ENCODE results near the gene BSCL2. TPM values are rescaled to one million over a fixed set of nuclear protein-coding genes. Genes with fewer than 3 reads are reported as not detected.

Gene BSCL2
- 38.5 and 73.0 TPM in 2 replicates for total RNA-seq

DNA sequence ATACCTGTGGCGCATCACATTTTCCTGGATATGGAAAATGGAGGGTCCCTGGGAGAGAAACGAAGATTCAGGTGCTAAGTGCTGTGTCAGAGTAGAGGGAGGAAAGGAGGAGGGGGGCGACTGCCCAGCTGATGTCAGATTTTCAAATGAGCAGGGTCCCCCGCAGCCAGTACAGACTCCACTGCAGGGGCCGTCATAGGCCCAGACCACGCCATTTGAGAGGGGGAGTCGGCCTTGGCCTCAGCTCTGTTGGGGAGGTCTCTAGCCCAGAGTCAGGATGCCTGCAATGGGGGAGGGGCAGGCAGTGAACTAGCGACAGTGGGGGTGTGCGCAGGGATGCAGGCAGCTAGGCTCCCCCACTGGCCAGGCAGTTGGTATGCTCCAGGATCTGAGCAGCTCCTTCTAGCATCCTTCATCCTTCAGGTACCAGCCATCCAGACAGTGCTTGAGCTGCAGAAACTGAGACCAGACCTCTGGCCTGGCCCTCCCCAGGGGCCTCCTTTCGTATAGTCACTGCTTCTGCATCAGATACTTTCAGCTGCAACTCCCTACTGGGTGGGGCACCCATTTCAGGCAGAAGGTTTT is at the start of gene BSCL2, which contains the start of gene GNG3:
BSCL2 (minus strand) TSS at position 148 of the 585 bp plus-strand sequence. CDS start 229 bp downstream, outside the sequence.
GNG3 (plus strand) TSS at position 400 of the 585 bp plus-strand sequence. CDS start 620 bp downstream, outside the sequence.

DNA sequence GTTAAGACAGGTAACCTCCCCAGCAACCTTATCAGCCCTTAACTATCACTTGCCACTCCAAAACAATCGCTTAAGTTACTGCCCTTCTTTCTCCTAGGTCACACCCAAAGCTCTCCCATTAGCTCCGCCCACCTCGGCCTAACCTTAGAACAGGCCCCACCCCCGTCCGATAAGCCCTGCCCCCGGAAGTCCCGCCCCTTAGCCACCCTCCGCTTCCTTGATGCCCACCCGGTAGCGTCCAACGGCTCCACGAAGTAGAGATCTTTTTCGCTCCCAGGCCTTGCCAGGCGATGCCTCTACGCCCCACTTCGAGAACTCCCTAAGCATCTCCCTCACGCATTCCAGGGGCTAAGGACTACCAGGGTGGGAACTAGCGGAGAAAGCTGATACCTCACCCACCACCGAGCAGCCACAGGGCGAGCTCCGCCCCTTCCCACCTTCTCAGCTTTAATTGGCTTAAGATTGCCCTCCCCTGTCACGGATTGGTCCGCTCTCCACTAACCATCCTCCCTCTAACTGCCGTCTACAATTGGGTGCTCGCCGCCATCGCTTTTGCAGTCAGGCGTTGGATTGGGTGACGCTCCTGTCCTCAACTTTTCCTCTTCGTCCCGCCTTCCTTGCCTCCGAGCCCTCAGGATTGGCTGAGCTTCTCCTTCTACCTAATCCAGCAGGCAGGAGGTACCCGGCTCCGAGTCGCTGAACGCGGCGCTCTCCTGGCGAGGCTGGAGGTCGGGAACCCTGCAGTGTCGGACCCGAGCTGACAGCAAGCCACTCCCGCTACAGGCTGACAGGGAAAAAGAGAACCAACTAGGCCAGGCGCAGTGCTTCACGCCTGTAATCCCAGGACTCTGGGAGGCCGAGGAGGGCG is 46.7 kb upstream of the BSCL2 start, which contains the start of gene ZBTB3:
ZBTB3 (minus strand) TSS at position 425 of the 868 bp plus-strand sequence. CDS start 496 bp downstream, outside the sequence.

DNA sequence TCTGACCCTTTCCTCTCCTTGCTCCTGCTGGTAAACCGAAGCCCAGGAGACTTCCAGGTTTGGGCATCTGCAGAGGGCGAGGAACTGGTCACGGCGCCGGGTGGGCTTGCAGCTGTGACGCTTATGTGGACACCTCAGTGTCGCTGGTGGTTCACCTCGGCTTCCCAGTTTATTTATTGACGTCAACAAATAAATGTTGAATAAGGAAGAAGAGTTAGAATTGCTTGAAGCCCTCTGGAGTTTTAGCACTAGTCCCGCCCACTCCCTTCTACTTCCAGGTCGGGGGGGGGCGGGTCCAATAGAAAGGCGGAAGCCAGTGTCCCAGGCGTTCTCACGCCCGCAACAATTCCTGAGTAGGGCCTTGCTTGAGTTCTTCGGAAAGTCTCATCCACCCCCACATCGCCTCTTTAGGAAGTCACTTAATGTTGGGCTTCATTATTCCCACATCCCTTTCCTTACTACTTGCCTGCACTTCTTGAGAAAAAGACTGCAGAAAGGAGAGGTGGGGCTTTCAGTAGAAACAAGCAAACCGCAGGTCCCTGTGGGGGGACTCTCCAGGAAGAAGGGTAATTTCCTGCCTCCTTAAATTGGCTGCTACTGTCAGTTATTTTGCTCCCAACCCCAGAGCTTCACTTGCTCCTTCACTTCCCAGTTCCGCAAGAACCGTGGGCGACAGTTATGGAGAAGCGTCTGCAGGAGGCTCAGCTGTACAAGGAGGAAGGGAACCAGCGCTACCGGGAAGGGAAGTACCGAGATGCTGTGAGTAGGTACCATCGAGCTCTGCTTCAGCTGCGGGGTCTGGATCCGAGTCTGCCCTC is 21.2 kb upstream of the BSCL2 start, which contains the start of gene TTC9C:
TTC9C (plus strand) TSS at position 316 of the 818 bp plus-strand sequence; CDS start at position 679, 363 bp downstream.

DNA sequence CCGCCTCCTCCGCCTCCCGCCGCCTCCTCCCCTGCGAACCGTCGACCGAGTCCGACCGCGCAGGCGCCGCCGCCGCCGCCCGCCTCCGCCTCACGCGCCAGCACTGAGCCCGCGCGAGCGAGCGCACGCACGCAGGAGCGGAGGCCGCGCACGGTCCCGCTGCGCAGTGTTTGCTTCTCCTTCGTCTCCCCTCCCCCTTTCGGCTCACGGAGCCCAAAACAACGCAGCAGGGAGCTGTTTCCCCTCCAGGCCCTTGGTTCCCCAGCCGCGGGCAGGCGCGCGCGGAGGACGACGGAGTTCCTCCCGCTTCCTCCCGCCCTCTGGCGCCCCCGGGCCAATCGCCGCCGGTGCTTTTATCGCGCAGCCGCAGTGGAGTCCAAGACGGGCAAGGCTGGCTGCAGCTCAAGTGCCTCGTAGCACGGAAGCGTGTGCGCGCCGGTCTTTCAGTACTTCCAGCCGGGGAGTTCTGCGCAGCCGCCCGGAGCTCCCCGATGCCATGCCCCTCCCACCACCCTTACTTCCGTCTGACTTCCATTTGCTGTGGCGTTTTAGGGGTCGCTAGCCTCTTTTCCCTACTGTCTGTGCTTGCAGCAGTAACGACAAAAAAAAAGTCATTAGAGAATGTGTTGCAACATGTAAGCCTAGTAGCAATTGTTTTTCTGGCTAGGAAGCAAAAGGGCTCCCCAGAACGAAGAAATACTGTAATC is 20.1 kb upstream of the BSCL2 start, which contains the start of gene HNRNPUL2:
HNRNPUL2 (minus strand) TSS at position 293 of the 707 bp plus-strand sequence. CDS start 301 bp downstream, outside the sequence.

DNA sequence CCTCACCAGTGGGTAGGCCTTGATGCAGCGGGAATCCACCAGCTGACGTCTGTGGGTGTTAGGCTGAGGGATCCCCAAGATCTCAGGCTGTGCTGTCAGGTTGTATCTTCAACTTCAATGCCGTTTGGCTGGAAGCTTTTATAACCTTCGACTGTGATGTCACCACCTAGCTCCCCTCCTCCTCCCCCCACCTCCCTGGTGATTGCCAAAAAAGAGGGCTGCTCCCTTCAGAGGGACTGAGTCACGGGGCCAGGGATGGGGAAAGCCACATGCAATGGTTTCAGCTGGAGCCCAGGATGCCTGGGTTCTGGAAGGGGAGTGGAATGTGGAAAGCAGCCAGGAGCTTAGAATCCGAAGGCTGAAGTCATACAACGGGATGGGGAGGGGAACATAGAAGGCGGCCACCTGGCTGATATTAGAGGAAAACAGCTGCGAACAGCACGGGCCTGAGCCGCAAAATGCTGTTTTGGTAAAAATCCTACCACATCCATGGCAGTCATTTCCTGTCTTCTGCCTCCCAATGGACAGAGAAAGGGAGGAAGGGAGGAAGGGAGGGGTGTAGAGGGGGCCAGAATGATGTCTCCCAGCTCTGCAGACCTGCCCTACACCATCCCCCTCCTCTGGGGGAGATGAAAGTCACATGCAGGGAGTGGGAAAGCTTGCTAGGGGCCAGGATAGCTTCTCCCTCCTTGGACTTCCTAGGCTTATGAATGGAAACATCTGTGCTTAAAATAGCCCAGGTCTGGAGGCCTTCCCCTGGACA is 17.6 kb downstream of the BSCL2 start, which contains the start of gene LRRN4CL:
LRRN4CL (minus strand) TSS at position 110 of the 763 bp plus-strand sequence. CDS start 1,022 bp downstream, outside the sequence.

DNA sequence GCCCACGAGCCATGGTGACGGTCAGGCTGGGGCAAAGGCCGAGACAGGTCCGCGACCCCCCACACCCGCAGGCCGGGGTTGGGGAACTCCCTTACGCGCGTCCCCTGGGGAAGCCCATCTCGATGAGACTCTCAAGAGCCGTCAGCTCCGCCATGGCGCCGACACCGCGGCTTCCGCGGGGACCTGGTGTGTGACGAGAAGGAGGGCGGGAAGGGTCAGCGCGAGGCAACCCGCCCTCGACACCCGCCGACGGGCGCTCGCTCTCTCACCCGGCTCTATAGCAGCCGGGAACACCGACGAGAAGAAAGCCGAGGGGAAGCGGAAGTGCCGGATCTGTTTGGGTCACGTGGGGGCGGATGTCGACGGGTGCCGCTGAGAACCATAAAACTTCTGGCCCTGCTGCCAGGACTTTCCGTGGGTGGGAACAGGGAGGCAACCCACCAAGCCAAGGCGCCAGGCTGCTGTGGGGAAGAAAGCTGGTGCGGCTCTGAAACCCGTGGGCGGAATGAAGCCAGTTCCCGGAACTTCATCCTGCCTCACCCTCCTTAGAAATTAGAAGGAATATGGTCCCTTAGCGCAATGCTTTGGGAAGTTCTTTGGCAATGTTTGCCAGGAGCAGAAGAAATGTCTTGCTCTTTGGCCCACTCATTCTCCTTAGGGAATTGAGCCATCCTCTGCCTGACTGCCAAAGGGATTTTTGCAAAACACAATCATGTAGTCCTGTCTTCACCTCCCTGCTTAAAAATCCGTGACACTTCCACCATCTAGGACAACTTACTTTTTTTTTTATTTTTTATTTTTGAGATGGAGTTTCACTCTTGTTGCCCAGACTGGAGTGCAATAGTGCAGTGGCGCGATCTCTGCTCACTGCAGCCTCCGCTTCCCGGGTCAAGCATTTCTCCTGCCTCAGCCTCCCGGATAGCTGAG is 28.2 kb downstream of the BSCL2 start, which contains the start of gene UBXN1:
UBXN1 (minus strand) TSS at position 304 of the 927 bp plus-strand sequence; CDS start at position 154, 150 bp downstream.

DNA sequence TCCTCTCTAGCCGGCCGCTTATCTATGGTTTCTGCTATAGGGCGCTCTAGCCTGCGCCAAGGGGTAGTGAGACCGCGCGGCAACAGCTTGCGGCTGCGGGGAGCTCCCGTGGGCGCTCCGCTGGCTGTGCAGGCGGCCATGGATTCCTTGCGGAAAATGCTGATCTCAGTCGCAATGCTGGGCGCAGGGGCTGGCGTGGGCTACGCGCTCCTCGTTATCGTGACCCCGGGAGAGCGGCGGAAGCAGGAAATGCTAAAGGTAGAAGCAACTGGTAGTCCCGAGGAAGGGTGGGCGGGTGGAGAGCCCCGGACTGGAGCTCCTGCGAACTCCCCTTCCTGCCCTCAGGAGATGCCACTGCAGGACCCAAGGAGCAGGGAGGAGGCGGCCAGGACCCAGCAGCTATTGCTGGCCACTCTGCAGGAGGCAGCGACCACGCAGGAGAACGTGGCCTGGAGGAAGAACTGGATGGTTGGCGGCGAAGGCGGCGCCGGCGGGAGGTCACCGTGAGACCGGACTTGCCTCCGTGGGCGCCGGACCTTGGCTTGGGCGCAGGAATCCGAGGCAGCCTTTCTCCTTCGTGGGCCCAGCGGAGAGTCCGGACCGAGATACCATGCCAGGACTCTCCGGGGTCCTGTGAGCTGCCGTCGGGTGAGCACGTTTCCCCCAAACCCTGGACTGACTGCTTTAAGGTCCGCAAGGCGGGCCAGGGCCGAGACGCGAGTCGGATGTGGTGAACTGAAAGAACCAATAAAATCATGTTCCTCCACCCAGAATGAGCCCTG is 35.4 kb downstream of the BSCL2 start, which contains the start of the genes LBHD1 and UQCC3:
LBHD1 (minus strand) TSS at position 660 of the 782 bp plus-strand sequence. CDS start 2,236 bp downstream, outside the sequence.
UQCC3 (plus strand) TSS at position 66 of the 782 bp plus-strand sequence; CDS start at position 139, 73 bp downstream.

DNA sequence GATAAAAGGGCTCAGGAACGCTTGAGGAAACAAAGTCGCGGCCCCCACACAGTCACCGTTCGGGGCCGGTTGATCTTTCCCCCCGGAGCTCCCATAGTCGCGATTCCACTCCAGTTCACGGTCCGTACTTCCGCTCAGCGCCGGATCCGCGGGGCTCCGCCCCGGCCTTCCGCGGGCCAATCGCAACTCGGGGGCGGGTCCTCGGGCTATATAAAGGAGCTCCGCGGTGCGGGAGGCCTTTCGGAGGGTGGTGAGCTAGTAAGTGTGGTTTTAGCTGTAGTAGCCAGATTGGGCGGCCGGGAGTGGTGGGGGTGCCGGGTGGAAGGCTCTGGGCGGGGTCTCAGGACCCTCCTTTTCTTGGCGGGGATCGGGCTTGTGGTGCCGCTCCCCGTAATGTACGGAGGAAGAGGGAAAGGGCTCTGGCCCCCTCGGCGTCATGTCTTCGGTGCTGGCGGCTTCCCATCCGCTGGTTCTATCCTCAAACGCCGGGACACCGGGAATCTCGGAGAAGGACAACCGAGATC is 42.1 kb downstream of the BSCL2 start, which contains the start of the genes C11orf98 and CSKMT:
C11orf98 (minus strand) TSS at position 136 of the 524 bp plus-strand sequence; CDS start at position 95, 41 bp downstream.
CSKMT (plus strand) TSS at position 238 of the 524 bp plus-strand sequence. CDS start 568 bp downstream, outside the sequence.

DNA sequence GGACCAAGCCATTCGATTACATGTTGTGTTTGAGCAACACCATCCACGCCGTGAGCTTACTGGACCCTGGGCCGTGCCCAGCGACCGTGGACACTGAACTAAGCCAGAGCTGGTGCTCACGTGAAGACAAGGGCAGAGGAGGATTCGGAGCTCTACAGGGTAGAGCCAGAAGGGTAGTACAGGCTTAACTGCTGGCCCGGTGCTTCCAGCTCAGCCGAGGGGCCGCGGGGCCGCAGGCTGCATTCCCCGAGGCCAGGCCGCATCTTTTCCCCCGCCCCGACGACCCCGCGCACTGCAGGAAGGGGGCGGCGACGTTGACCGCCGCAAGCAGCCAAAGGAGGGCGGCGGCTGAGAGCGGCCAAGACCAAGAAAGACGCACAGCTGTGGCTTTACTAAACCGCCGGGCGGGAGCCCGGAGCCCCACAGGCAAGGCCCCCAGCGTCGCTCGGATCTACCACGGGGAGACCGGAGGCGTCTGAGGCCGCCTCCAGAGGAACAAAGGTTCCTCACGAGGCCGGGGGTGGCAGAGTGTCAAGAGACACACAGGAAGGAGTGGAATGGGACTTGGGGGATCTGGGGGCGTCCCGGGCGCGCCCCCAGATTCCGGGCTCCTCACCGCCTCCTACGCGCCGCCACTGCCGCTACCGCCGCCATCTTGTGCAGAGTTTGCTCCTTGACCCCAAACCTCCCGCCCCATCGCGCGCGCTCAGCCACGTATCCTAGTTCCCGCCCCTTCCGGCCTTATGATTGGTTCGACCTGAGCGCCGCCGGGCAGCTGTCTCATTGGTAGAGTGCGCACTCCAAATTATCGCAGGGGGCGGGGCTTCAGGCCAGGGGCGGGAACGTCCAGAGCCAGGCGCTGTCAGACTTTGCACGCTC is 61.0 kb downstream of the BSCL2 start, which contains the start of gene GANAB:
GANAB (minus strand) TSS at position 668 of the 879 bp plus-strand sequence; CDS start at position 654, 14 bp downstream.

Other genes starting within 250 kb of the BSCL2 start
- 374 and 612 TPM in 2 replicates for gene AHNAK, start 160.6 kb downstream of the BSCL2 start, total RNA-seq
- 1,289 and 1,470 TPM in 2 replicates for gene EEF1G, start 133.5 kb downstream of the BSCL2 start, total RNA-seq
- gene TUT1, start 115.9 kb downstream of the BSCL2 start, total RNA-seq, result 6.8 and 14.1 TPM in 2 replicates
- 88.7 and 132 TPM in 2 replicates for gene MTA2, start 105.6 kb downstream of the BSCL2 start, total RNA-seq
- 24.4 and 37.3 TPM in 2 replicates for gene EML3, start 94.6 kb downstream of the BSCL2 start, total RNA-seq
- gene ROM1, start 94.2 kb downstream of the BSCL2 start, total RNA-seq, result 1.1 and 5.7 TPM in 2 replicates
- gene B3GAT3, start 85.4 kb downstream of the BSCL2 start, total RNA-seq, result 55.9 and 75.9 TPM in 2 replicates
- 213 and 293 TPM in 2 replicates for gene GANAB, start 60.8 kb downstream of the BSCL2 start, total RNA-seq
- 26.9 and 30.3 TPM in 2 replicates for gene INTS5, start 54.1 kb downstream of the BSCL2 start, total RNA-seq
- 46.0 and 120 TPM in 2 replicates for gene C11orf98, start 42.2 kb downstream of the BSCL2 start, total RNA-seq
- gene CSKMT, start 42.1 kb downstream of the BSCL2 start, total RNA-seq, result 4.9 and 6.3 TPM in 2 replicates
- gene UQCC3, start 35.8 kb downstream of the BSCL2 start, total RNA-seq, result 8.1 and 16.0 TPM in 2 replicates
- gene LBHD1, start 35.2 kb downstream of the BSCL2 start, total RNA-seq, result 4.1 and 6.0 TPM in 2 replicates
- 130 and 271 TPM in 2 replicates for gene UBXN1, start 28.4 kb downstream of the BSCL2 start, total RNA-seq
- gene LRRN4CL, start 17.9 kb downstream of the BSCL2 start, total RNA-seq, result 0.16 and 0.38 TPM in 2 replicates
- gene GNG3, start 252 bp upstream of the BSCL2 start, total RNA-seq, result not detected in 2 replicates
- gene HNRNPUL2, start 20.0 kb upstream of the BSCL2 start, total RNA-seq, result 12.0 and 14.0 TPM in 2 replicates
- 32.1 and 37.5 TPM in 2 replicates for gene TTC9C, start 21.1 kb upstream of the BSCL2 start, total RNA-seq
- 8.5 and 17.1 TPM in 2 replicates for gene ZBTB3, start 46.7 kb upstream of the BSCL2 start, total RNA-seq
- 110 and 131 TPM in 2 replicates for gene POLR2G, start 54.2 kb upstream of the BSCL2 start, total RNA-seq
- 20.4 TPM in 2 replicates for gene TAF6L, start 64.0 kb upstream of the BSCL2 start, total RNA-seq
- 63.1 and 78.8 TPM in 2 replicates for gene TMEM179B, start 80.0 kb upstream of the BSCL2 start, total RNA-seq
- 27.4 and 38.3 TPM in 2 replicates for gene TMEM223, start 84.6 kb upstream of the BSCL2 start, total RNA-seq
- 25.4 and 30.7 TPM in 2 replicates for gene NXF1, start 98.0 kb upstream of the BSCL2 start, total RNA-seq
- gene STX5, start 124.6 kb upstream of the BSCL2 start, total RNA-seq, result 28.8 and 36.9 TPM in 2 replicates
- not detected in 2 replicates for gene TEX54, start 125.4 kb upstream of the BSCL2 start, total RNA-seq
- 46.3 and 77.6 TPM in 2 replicates for gene WDR74, start 132.2 kb upstream of the BSCL2 start, total RNA-seq
- gene SLC3A2, start 173.5 kb upstream of the BSCL2 start, total RNA-seq, result 188 and 230 TPM in 2 replicates
- gene CHRM1, start 213.9 kb upstream of the BSCL2 start, total RNA-seq, result not detected in 2 replicates

Data from mesangial cell (primary cell).